Brain pericyte (primary cell): ENCODE measurements around the gene TIMP3.

Experiments
- DNase-seq: peaks from one replicate; pipeline ENCODE4 v3.0.0-alpha.2; 2012; ENCODE audit warnings: low read depth, low spot score

TIMP3 gene

DNA sequence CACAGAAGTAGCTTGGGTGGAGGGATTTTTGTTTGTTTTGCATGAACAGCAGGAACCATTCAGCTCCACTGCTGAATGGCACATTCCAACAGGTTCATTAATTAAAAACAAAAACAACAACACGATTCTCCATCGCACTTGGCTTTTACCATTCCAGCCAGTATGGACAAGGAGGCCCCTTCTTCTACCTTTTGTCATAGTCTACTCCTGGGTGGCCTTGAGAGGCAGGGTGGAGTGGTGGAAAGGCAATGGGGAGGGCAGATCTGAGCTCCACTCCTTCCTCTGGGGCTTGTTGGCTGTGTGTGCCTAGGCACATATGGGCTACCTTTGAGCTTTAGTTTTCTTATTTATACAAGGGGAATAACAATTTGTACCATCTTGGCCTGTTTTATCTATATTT, 4.8 kb downstream of the TIMP3 start:
- DNase-seq: no peak

DNA sequence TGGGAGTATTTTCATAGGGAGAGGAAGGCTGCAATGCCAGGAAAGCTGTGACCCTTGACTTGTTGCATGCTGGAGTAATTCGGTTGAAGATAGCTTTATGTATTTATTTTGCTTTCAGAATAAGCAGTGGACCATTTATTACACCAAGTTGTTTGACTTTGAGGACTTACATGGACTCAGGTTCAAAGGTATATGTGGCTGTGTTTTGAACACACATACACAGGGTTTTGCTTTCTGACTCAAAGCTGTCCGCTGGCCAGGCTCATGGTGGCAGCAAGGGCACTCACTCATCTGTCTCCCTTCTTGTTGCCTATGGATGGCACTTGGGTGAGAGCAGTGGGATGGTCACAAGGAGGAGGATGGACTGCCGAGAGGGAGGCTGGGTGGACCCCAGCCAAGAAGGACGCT, 6.5 kb downstream of the TIMP3 start:
- no peak for DNase-seq

DNA sequence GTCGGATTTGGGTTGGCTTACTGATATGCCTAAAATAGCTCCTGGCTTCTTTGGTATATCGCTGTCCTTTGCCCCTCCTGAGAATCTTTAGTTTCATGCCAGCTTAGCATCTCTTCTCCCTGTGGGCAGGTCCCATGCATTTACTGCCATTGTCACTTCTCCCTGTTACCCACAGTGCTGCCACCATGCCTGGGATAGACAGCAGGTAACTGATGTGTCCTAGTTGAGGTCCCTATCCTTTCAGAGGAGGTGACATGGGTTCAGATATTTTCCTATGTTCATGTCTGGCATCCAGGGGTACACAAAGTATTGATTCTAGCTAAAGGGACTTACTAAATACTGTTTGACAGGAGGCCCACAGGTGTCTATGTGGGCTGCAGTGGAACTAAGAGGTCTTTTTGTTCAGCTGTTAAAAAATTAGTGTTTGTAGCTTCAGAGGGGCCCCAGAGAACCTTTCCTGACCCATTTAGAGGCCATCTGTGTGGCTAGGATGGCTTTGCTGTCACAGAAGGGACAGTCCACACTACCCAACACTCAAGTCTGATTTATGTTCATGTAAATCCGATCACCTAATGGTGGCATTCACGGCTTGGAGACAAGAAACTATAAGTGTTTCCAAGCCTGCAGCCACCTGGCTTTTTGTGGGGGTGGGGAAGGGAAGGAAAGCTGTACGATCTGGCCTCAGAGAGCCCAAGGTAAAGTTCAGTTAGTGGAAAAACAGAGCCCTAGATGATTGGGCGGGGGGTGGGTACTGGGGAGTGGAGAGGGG, 8.5 kb downstream of the TIMP3 start:
- DNase-seq: no peak

DNA sequence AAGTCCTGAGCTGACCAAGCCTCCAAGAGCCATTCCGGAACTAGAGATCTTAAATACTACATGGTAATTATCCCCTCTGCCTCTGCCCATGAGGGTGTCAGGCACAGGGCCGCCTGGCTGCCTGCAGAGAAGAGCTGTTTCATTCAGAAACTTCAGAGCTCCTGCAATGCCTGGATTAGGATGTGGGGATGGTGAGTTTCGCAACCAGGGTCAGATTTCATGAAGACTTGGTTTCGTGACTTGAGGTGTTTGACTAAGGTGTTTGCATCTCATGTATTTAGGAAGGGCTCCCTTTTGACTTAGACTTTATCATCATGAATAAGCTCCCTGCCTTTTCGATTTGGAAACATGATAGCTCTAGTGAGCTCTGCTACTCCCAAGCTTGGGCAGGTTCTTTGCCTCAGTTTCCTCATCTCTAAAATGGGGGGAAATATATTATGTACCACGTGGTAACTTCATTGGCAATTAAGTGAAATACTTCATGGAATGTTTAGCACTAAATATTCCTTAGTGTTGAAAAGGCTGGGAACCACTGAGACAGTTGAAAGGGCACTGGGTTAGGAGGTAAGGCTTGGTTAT, 9.1 kb downstream of the TIMP3 start:
- DNase-seq: no peak

DNA sequence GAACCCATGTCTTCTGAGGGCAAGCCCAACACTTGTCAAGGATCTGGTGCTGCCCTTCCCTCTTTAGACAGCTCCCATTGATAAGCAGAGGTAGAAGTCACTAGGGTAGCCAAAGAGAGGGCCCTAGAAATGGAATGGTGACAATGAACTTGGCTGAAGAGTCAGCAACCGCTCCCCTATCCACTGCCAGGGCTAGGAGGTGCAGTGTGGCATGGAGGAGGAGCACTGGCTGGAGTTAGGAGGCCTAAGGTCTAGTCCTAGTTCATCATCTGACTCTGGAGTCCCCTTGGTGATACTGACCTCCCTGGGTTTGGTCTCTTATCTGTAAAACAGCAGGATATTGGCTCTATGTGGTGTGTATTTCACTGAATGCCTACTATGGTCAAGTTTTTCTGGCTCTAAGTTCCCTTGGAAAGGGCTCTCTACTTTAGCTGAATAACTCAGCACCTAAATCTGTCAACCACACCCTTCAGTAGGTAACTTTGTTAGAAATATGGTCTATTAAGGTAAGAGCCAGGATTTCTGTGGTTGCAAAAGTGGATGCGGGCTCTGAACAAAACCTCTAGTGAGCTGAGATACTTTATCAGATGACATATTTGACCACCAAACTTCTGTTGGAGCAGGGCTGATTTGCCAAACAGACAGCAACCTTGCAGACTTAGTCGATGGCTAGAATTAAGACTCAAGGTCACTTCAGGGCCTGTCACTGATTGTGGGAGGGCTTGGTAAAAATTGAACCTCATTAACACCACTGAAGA, 10.5 kb downstream of the TIMP3 start:
- no peak for DNase-seq

DNA sequence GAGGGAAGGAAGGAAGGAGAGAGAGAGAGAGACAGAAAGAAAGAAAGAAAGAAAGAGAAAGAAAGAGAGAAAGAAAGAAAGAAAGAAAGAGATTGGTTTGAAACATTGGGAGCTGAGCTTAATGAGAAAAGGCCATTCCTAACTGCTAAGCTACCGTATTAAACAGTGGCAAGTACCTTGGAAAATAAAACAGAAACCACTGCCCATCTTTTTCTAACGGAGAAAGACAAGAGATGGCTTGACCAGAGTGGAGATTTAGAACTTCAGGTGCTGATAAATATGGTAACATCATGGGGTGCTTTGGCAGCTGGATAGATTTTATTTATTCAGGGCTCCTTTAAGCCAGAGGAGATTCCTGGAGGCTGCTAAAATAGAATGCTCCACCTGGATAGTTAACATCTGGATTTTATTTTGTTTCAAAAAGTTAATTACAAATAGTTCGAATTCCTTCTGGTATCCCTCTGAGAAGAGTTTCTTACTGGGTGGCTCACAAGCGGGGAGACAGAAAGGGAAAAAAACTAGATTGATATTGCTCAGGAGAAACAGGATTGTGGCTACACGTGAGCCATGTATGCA, 12.9 kb downstream of the TIMP3 start:
- DNase-seq: no peak

DNA sequence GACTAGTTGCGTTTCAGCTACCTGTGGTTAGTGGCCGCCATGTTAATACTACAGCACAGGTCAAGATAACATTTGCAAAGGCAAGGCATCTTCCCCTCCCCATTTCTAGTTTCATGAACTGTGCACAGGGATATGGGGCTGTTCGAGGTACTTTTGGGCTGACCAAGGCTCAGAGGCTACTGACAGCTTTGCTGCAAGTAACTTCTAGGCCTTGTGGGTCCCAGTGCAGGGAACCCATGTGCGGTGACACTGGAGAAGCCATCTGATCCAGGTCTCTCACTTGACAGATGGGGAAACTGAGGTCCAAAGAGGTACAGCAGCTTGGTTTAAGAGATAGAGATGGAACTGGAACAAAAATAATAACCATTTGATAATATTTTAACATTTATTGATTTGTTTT, 13.6 kb downstream of the TIMP3 start:
- no peak for DNase-seq

DNA sequence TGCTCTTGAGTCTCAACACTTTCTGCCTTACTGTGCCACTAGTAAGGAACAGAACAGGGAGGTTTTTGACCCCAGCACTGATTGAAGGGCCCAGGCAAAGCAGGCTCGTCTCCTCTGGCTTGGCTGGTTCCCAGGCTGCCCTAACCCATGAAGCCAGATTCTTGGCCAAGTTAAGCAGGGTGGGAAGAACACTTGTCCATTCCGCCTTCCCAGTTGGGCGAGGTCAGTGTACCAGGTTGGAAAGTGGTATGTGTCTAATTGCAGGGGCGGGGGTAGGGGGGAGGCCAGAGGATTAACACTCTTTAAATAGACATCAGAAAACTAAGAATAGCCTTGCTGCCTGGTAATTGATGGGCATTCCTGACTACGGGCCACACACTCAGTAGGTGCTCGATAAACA, 14.4 kb downstream of the TIMP3 start:
- no peak for DNase-seq

DNA sequence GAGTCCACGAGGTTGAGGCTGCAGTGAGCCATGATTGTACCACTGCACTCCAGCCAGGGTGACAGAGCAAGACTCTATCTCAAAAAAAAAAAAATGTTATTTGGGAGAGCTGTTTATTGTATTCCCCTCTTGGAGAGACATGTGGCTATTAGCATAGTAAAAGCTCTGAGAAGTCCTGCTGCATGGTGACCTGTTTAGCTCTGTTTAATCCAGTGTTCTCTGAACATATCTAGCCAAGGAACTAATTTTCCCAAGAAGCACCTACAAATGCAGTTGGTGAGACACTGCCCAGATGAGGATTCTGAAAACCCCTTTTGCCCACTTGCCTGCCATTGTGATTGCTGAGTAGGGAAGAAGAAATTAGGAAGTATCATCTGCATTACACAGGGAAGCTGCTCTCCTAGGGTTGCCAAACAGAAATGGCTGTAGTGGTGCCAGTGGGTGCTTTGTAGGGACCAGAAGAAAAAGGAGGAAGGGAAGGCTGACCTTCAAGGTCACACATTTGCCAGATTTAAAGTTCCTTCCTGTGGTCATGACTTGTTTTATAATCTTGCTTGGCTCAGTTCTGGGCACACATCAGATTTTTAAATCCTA, 15.7 kb downstream of the TIMP3 start:
- DNase-seq: no peak

DNA sequence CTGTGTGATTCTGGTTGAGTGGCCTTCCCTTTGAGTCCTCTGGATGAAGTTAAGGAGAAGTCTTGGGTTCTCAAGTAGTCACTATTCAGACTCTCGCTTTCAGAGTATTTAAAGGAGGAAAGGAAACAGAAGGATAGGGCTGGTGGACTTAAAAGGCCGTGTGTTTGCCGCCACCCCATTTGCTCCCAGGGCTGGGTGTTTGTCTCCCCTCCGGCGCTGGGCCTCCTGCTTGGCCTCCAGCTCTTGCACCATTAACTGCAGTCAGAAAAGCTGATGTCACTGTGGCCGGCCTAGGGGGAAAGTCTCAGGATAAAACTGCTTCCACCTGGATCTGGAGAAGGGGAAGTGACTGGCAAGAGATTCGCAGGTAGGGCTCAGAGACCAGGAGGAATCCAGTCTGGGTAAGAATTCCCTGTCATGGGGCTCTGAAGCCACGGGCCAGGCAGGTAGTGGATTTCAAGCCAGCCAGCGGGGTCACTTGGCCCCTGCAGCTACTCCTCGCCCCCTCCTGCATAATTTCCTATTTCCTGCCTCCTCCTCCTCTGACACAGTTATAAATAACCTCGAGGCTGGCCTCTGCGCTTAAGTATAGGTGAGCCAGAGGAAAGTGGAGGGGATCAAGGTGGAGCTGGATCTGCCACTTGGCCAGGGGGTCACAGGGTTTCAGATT, 17.1 kb downstream of the TIMP3 start:
- no peak for DNase-seq

DNA sequence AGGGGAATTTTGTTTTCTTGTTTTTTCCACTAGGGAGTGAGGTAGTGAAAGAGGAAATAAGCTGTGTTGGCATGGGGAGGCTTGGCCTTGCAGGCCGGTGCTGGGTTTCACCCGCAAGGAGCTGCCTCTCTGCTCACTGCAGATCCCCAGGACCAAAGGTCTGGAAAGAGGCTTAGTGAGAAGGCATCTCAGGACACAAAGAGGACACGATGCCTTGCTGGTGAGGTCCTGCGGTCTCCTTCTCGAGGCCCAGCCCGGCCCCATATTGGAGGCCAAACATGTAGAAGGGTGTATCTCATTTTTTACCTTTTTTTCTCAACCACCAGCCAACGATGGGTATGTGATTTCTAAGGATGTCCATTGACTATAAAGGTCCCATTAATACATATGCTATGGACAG, 17.6 kb downstream of the TIMP3 start:
- no peak for DNase-seq

DNA sequence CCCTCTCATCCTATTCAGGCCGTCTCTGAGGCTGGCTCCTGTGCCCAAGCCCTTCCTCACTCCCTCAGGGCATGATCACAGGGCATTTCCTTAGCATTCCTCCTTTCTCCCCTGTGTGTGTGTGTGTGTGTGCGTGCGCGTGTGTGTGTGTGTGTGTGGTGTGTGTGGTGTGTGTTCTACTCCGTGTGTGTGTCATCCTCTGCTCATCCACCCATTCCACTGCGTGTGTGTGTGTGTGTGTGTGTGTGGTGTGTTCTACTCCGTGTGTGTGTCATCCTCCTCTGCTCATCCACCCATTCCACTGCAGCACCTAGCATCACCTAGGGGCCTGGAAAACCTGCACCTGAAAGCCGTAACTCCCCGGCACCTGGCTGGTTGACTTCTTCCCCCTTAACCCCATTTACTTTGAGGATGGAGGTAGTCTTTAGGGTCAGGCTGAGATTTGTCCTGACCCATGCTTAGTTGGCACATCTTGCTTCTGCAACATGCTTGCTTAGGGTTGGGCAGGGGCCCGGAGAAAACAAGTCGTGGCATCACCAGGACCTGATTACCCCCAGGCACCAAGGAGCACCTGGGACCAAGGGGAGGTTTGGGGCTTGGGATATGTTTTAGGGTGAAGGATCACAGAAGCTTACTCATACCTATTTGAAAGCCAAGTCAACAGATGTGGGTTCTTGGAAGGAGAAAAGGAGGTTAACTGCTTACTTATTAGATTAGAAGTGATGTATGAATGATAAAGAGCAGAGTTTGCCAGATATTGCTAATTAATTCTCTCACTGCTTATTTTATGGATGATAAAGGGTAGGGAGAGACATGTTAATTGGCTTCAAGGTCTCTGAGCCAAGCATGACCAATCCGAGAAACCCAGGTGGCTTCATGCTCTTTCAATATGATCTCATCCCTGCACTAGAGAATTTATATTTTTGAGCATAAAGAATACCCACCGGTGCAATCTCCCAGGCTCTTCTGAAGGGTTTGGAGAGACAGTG, 18.9 kb downstream of the TIMP3 start:
- DNase-seq: no peak

DNA sequence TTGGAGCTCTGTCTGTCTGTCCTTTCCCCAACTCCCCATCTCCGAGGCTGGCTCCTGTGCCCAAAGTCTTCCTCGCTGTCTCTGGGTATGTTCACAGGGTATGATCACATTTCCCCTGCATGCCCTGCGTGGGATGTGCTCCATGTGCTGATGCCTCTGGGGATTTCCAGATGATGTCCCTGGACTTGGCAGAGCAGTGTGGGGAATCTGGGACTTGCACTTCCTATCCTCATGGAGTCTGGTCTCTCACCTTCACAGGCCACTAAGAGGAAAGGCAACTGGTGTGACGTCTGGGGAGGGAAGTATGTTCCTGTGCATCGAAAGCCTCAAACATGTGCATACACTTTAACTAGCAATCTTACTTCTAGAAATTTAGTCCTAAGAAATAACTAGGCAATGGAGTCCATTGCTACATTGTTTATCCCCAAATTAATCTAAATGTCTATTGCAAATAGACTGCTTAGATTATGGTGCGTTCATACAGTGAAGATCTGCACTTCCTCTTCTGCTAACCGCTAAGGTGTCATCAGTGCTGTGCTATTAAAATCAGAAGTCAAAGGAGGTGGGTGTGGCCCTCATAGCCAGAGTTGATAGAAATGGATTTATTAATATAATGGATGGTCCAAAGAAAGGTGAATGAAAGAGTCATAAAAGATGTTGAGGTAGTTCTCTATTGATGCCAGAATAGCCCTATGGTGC, 20.8 kb downstream of the TIMP3 start:
- no peak for DNase-seq

DNA sequence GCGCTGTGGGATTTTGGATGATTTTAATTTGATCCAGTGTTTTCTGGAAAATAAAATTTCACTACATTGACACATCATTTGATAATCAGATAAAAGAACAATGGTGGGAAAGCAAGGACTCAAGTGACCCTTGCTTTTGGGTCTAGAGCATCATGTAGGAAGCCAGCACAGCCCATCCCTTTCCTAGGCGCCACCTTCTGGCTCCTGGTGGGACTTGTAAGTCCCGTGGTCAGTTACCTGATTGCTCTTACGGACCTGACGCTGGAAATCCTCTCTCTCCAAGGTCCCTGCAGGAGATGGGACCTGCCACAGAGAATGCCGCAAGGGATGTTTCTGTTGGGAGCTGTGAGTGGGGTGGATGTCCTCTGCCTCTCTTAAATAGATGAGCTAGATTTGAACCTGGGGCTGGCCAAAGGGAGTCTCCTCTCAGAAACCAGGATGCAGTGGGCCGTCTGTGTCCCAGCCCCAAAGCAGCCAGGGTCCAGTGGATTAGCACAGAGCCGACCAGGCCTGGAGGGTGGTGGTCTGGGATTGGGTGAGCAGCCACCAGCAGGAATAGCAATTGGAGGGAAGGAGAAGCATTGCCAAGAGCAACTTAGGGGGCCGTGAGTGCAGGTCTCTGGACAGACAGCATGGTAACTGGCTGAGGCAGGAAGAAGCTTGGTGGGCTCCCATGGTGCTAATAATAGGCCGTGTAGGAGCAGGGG, 21.7 kb downstream of the TIMP3 start:
- DNase-seq: no peak

DNA sequence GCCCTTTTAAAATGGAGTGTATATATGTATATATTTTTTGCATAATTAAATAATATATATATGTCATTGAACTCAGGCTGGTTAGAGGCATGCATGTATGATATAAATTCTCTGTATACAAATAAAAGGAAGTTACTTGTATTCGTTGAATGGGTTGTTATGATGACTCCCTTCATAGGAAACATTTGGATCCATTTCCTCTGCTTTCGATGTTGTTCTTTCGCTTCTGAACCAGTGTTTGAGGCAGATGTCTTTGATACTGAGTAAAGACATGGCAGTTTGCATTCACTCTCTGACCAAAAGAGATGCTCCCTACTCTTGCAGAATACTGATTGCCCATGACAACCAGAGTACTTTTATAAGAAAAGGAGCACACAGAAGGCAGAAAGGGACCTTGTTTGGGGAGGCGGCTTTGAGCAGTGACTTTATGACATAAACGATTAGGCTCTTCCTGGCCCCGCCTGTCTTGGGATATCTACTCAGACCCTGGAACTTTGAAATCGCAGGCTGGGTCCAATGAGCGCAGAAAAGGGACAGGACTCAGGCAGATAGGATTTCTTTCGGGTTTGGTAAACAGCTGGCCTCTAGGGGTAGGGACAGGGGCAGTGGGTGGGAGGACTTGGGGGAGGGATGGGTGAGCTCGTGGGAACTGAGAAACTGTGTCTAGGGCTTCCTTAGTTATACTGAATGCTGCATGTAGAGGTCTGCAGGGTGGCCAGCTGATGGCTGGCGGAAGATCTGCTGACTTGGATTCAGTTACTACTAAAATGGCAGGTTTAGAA, 23.2 kb downstream of the TIMP3 start:
- DNase-seq: no peak

DNA sequence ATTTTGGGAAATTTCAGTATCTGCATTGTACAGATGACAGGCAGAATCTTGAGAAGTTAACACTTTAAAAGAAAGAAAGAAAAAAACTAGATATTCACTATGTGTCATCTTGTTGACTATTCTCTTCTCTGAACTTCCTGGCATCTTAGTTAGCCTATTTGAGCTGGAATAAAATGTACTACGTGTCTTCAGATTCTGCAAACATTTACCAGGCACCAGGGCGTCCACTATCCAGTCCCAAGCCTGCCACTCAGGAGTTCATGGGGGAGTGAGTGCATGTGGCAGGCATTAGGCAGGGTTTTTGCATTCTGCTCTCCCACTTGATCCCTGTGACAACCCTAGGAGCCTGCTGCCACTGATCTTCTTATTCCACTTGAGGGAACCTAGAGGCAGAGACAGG, 25.0 kb downstream of the TIMP3 start:
- DNase-seq: no peak

DNA sequence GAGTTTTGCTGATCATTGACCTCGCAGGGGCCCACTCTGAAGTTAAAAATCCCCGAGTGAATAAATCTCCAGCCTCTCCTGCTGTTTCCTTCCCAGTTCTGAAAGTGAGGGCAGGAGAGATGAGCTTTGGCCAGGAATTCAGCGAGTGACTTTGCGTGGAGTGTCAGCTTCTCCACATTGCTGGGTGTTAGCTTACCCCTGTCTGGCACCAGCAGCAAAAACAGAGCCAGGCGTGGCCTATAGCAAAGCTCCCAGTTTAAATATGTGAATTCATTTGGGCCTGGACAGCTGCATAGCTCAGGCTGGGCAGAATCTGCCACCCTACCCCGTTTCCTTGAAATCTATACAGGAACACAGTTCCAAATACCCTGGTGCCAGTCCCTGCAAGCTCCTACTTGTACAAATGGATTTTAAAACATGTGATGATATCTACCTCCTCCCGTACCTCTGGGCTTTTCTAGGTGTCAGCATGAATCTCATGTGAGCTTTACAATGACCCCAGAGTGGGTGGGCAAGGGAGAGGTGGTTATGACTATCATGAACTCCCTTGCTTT, 25.6 kb downstream of the TIMP3 start:
- DNase-seq: no peak

DNA sequence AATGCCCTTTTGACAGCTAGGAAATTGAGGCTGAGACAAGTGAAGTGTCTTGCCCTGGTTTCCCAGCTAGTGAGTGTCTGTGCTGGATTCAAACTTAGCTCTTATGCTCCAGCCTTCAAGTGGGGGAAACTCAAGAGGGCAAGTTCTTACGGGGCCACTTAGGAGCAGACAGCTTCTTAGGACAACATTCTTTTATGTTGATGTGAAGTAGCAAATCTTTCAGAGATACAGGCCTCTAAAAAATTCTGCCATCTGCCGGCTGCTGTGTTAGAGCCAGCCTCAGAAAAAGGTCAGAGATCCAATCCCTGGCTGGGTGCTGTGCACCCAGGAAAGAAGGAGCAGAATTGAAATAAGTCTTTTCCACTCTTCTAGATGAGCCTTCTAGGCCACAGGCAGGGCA, 26.6 kb downstream of the TIMP3 start:
- no peak for DNase-seq
